COLO668 (cell line): Measurements from ENCODE around the gene PDZD8.
"Not testable (repeated sequence)": the region's sequence is repeated elsewhere in the genome, so short reads cannot be mapped to it uniquely, and the experiment has no call there.

Source experiments
- DNase-seq: peaks from one replicate; lab custom pipeline; 2025; ENCODE audit not compliant: unreplicated experiment; lab: John Stamatoyannopoulos, UW

The PDZD8 gene

GRCh38 chr10:117300671-117301070 is 74.6 kb downstream of the PDZD8 start:
- no peak for DNase-seq

- no peak for DNase-seq
These were observed 75.8 kb downstream of the PDZD8 start for GRCh38 chr10:117299435-117299834.

- DNase-seq, result no peak
These were observed 77.0 kb downstream of the PDZD8 start for GRCh38 chr10:117298219-117298618.

DNA sequence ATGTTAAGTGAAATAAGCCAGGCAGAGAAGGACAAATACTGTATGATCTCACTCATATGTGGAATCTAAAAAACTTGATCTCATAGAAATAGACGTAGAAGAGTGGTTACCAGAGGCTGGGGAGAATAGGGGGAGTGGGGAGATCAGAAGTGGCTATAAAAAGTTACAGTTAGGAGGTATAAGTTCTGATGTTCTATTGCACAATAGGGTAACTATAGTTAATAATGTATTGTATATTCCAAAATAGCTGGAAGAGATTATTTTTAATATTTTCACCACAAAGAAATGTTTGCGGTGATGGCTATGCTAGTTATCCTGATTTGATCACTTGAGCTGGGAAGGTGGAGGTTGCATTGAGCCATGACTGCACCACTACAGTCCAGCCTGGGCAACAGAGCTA is 80.5 kb downstream of the PDZD8 start:
- no peak for DNase-seq

GRCh38 chr10:117294039-117294645 is 81.1 kb downstream of the PDZD8 start:
- DNase-seq, result no peak

DNA sequence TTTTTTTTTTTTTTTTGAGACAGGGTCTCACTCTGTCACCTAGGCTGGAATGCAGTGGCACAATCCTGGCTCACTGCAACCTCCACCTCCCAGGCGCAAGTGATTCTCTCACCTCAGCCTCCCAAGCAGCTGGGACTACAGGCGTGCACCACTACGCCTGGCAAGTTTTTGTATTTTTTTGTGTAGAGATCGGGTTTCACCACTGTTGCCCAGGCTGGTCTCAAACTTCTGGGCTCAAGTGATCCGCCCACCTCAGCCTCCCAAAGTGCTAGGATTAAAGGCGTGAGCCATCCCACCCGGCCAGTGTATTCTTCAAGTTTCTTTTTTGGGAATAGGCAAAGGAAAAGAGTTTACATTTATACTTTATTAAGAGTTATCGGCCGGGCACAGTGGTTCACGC is 84.4 kb downstream of the PDZD8 start:
- not testable (repeated sequence) for DNase-seq

- no peak for DNase-seq
These were observed 90.3 kb downstream of the PDZD8 start for GRCh38 chr10:117284716-117285494.

DNA sequence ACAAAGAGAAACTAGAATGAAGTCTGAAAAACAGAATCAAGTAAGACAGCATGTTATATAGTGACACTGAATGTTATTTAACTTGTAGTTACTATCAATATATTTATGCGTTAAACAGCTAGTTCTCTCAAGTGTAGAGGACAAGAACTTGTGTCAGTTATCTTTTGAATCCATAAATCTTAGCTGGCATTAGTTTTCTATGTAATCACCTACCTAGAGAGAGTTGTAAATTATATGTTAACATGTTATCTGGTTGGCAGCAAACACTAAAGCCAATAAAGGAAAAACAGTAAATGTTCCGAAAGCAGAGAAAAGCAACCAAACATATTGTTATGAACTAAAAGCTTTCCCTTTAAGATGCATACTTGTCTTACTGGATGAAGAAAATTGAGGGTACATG is 97.6 kb downstream of the PDZD8 start:
- DNase-seq, result no peak

GRCh38 chr10:117275121-117275520 is 100.1 kb downstream of the PDZD8 start:
- no peak for DNase-seq

- no peak for DNase-seq
These were observed 100.7 kb downstream of the PDZD8 start for GRCh38 chr10:117274509-117274908.

DNA sequence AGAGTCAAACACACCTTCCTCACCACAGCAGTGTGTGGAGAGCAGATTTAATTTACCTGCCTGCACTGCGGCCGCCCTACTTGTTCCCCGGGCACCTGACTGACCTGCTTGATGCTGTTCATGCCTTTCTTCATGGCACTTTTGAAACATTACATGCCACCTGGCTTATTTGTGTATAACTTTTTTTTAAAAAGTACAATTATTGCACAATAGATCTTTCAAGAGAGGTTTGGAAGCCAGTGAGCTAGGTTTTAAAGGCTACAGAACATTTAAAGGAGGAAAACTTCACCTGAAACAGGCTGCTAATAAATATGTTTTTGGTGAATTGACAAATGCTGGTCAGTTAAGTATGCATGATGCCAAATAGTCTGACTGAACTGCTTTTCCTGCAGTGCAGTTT is 101.3 kb downstream of the PDZD8 start:
- no peak for DNase-seq

GRCh38 chr10:117272195-117273076 is 102.8 kb downstream of the PDZD8 start:
- no peak for DNase-seq

GRCh38 chr10:117271427-117271826 is 103.8 kb downstream of the PDZD8 start:
- DNase-seq, result no peak

GRCh38 chr10:117268907-117269306 is 106.3 kb downstream of the PDZD8 start:
- no peak for DNase-seq

DNA sequence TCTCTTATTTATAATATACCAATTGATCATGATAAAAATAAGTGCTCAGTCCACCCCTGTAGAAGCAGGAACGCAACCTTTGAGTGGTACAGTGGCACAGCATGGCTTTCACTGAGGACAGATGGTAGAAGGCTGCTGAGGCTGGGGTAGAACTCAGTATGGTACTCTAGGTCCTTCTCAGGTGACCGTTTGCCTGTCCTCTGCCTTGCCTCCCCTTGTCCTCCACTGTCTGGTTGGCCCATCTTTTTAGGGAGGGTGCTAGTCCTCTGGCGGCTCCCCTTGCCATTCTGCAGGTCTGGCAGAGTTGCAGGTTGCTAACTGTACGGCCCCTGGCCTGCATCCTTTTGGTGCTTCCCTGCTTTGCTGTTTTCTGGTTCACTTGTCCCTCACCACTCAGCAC is 107.0 kb downstream of the PDZD8 start:
- no peak for DNase-seq

DNA sequence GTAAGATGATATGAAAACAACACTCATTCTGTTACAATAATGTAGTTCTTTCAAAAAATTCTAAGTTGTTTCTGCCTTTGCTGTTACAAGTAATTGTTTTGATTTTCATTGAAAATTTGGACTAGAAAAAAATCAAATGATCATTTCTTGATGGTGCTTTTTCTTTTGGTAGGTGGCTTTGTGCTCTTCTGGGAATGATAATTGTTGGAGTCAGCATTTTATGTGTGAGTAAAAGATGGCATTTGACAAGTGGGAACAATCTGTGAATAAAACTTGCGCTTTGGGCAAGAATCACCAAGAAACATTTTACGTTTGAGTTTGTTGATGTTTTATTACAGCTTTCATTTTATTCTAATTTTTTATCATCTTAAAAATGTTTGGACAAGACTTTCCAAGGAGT is 108.4 kb downstream of the PDZD8 start:
- no peak for DNase-seq

GRCh38 chr10:117266400-117266799 is 108.8 kb downstream of the PDZD8 start:
- no peak for DNase-seq

- DNase-seq, result peak; percentile 22
These were observed 110.5 kb downstream of the PDZD8 start for GRCh38 chr10:117264782-117265181.

DNA sequence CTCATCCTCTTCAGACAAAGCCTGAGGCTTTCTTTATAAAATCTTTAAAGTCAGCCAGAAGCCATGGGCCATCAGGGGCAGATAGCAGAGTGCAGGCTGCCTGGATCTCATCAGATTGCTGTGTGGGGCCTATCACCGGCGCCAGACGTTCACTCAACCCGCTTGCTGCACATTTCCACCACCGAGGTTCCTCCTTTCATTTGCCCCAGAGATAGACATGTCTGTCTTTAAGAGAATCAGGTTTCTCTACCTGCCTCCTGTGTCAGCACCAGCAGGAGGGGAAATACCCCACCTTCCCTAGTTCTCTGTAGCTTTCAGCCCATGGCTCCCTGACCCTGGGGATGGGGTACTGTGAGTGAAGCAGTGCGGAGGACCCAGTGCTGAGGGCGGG is 112.3 kb downstream of the PDZD8 start:
- DNase-seq, result no peak

- DNase-seq, result no peak
These were observed 112.8 kb downstream of the PDZD8 start for GRCh38 chr10:117262291-117262902.

DNA sequence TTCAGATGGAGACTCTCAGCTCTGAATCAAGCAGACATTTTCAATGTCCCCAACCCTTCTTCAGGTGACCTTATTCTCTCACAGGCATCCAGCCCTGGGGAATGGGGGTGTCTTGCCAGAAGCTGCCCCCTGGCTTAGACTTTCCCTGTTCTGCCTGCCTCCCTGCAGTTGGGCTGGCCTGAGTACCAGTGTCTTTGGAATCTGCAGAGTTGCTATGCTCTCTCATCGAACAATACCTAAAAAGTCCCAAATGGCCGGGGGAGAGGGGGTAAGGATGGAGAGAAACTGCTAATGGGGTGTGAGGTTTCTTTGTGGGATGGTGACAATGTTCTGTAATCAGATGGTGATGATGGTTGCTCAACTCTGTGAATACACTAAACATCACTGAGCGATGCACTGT is 113.7 kb downstream of the PDZD8 start:
- DNase-seq, result no peak
